Psoas muscle (tissue), 8 donors: ENCODE results near the gene SLX9. TPM values are rescaled to one million over a fixed set of nuclear protein-coding genes. Genes with fewer than 3 reads are reported as not detected.
A peak's percentile ranks its signal among the peaks of the same experiment; 100 is the strongest.

Experiments used
- ATAC-seq, 4 donors: fragments of 200-7000 bp; cut with Tn5 transposase; one replicate each; pipeline ENCODE4 v1.9.1; 2020; ENCODE audit warnings: moderate library complexity in 3 of 4, mild to moderate bottlenecking in 2 of 4
- DNase-seq, 2 donors: peaks; one replicate each; pipeline ENCODE4 v3.0.0-alpha.2; 2020
- H3K27ac ChIP-seq: fragments of 200-600 bp; one replicate; pipeline ENCODE4 v1.8.0; 2022
- H3K27me3 ChIP-seq, 3 donors: fragments of 200-600 bp in 1 of 3; one replicate each; pipeline versions ENCODE4 v1.6.1 to v1.8.0; 2013 to 2022; ENCODE audit warnings: low read length in 2 of 3, mild to moderate bottlenecking in 2 of 3, moderate library complexity in 1 of 3; ENCODE audit not compliant: insufficient read depth in 3 of 3
- H3K36me3 ChIP-seq, 2 donors: fragments of 200-600 bp in 1 of 2; one replicate each; pipeline versions ENCODE4 v1.6.1 to v1.8.0; 2013 to 2022; ENCODE audit warnings: low read depth in 1 of 2, mild to moderate bottlenecking in 1 of 2, moderate library complexity in 1 of 2; ENCODE audit not compliant: insufficient read depth in 1 of 2
- H3K4me1 ChIP-seq: fragments of 200-600 bp; one replicate; pipeline ENCODE4 v1.8.0; 2022
- H3K4me3 ChIP-seq: fragments of 200-600 bp; one replicate; pipeline ENCODE4 v1.8.0; 2022; ENCODE audit warnings: mild to moderate bottlenecking
- H3K9me3 ChIP-seq: fragments of 200-600 bp; one replicate; pipeline ENCODE4 v1.8.0; 2022
- WGBS, 3 donors: extraction: QIAGEN DNeasy Blood & Tissue Kit; methylation state at CpG; one replicate each; pipeline versions ENCODE4 v1.1.6 to v1.1.7; 2013; 5-methylcytosine and 5-hydroxymethylcytosine counted together
- intact Hi-C, 2 donors: fragments of 100-400 bp; cut with DNase I; formaldehyde crosslinking; loops; one replicate each; pipeline versions ENCODE4 v1.11.0 to v1.14.2; 2022
- polyA plus RNA-seq, 3 donors: library from polyadenylated mRNA; stranded (reverse); fragments of 200-250 nt; gene quantifications; one replicate each; pipeline ENCODE4 v1.2.3, GENCODE V29; 2013
- total RNA-seq, 4 donors: library from RNA; stranded (reverse); fragmentation: NEBNext Ultra II Directional in 2 of 4; extraction: Animal tissue kit (Norgen Biotek cat#: 25700) in 2 of 4; gene quantifications; one replicate each; pipeline versions ENCODE4 v1.2.1 to v1.2.4, GENCODE V29; 2021 to 2023
- TF ChIP-seq, protein P1 (sequence below): fragments of 200-600 bp; IDR thresholded peaks from one replicate; pipeline ENCODE4 v1.8.0; 2022; ENCODE audit warnings: antibody characterized with exemption
- donor health status: healthy with polysubstance abuse.
- donor health status: DM: no; HTN: no; CAD: no; lungs with moderate emphysema.
- donor health status: Bipolar disorder and iron deficiency.
- donor health status: healthy.
- donor health status: DM: yes; HTN: yes; CAD: no.
- donor health status: DM: no; HTN: no; CAD: no.
- donor health status: DM: no; HTN: no; CAD: no.
- donor health status: DM: yes; HTN: yes; CAD: no.

The SLX9 gene
- total and polyA plus RNA-seq, 7 donors, result 20.2 to 69.2 (median 30.1) TPM

- ATAC-seq (peak; percentile 25 to 43 (median 30)), DNase-seq (peak; percentile 27 to 49)
- H3K27ac ChIP-seq, result peak overlapping the region; percentile 23
- H3K4me1 ChIP-seq, result peaks cover 15% of the 10 kb centered on the region
- WGBS, 3 donors, result 85 to 87% (median 86%) methylated on average over 10 of the region's 10 CpGs
- no peaks in the 10 kb centered on the region for H3K36me3 ChIP-seq
- TF ChIP-seq, protein P1, sequence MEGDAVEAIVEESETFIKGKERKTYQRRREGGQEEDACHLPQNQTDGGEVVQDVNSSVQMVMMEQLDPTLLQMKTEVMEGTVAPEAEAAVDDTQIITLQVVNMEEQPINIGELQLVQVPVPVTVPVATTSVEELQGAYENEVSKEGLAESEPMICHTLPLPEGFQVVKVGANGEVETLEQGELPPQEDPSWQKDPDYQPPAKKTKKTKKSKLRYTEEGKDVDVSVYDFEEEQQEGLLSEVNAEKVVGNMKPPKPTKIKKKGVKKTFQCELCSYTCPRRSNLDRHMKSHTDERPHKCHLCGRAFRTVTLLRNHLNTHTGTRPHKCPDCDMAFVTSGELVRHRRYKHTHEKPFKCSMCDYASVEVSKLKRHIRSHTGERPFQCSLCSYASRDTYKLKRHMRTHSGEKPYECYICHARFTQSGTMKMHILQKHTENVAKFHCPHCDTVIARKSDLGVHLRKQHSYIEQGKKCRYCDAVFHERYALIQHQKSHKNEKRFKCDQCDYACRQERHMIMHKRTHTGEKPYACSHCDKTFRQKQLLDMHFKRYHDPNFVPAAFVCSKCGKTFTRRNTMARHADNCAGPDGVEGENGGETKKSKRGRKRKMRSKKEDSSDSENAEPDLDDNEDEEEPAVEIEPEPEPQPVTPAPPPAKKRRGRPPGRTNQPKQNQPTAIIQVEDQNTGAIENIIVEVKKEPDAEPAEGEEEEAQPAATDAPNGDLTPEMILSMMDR, result no peak
- H3K4me3 ChIP-seq, result no peak overlapping the region
- no peaks in the 10 kb centered on the region for H3K27me3 ChIP-seq
- intact Hi-C loops, result no loop called here
- H3K9me3 ChIP-seq, result no peaks in the 10 kb centered on the region
Observed at GRCh38 chr21:45012662-45013259, 72.9 kb downstream of the SLX9 start.

GRCh38 chr21:45013260-45013841, 73.5 kb downstream of the SLX9 start:
- H3K27ac ChIP-seq, result no peak overlapping the region
- peaks cover 0 to under 1% (median 0%) of the 10 kb centered on the region in 3 donors for H3K27me3 ChIP-seq
- 89 to 90% (median 90%) methylated on average over 18 to 19 of the region's 19 CpGs for WGBS, 3 donors
- TF ChIP-seq, protein P1, result no peak
- H3K9me3 ChIP-seq, result no peaks in the 10 kb centered on the region
- no peak overlapping the region for H3K4me3 ChIP-seq
- DNase-seq, result peak in 1 of 2 donors; percentile 12
- H3K4me1 ChIP-seq, result peaks cover 15% of the 10 kb centered on the region
- intact Hi-C loops, result no loop called here
- H3K36me3 ChIP-seq, result no peaks in the 10 kb centered on the region
- peak in 1 of 4 donors; percentile 3 for ATAC-seq

DNA sequence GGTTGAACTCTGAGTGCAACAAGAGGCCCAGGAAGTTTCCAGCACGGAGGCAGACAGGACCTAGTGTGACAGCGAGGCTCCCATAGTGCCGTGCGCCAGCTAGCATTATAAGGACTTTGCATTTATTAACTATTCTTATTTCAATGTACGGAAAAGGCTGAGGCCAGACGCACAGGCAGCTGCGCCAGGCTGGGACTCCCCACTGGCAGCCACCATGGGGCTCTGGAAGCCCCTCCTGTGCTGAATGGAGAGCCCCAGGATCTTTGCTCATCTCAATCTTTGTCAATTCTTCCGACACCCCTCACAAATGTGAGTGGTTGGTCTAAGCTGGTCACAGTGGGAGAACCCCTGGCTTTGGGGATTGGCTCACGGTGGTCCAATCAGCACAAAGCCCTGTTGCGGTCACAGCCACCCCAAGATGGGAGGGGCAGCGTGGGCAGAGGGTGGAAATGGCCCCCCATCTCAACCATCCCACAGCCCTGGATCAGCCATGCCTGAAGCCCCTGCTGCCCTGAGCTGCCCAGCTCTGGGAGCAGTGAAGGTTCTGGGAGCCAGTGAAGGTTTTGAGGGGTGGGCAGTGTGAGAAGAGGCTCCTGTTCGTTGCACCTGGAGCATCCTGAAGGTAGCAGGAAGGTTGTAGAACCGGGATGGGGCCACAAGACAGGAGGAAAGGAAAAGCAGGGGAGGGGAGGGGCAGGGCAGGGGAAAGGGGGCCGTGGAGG, 75.1 kb downstream of the SLX9 start:
- H3K27ac ChIP-seq, result no peak overlapping the region
- no peak overlapping the region for H3K4me3 ChIP-seq
- H3K27me3 ChIP-seq, result peaks cover 0 to 2% (median 0%) of the 10 kb centered on the region in 3 donors
- intact Hi-C loops, result no loop called here
- H3K36me3 ChIP-seq, result no peaks in the 10 kb centered on the region
- DNase-seq (no peak), ATAC-seq (no peak)
- WGBS, 3 donors, result 93 to 97% (median 95%) methylated on average over 14 of the region's 14 CpGs
- H3K9me3 ChIP-seq, result no peaks in the 10 kb centered on the region
- H3K4me1 ChIP-seq, result peaks cover 15% of the 10 kb centered on the region
- TF ChIP-seq, protein P1, result no peak

DNA sequence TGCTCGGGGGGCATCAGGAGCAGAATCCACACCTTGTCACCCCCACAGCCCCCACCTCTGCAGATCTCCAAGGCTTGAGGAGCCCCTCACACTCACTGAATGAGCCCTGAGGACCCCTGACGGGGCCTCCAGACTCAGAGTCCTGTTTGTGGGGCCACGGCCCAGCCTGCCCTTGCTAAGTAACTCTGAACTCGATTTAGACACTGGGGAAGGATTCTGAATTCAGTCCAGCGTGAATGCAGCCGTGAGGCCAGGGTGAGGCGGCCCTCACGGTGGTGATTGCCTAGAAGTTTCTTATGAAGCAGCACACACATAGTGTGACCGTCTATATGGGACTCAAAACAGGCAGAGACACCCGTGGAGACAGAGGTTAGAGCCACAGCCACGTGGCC, 75.6 kb downstream of the SLX9 start:
- peaks cover 15% of the 10 kb centered on the region for H3K4me1 ChIP-seq
- intact Hi-C loops, result no loop called here
- peak in 1 of 2 donors; percentile 38 for DNase-seq

More for the DNA sequence above, 75.6 kb downstream of the SLX9 start:
- WGBS, 3 donors, result 68 to 87% (median 73%) methylated on average over 10 to 11 of the region's 11 CpGs
- ATAC-seq, result no peak
- H3K27ac ChIP-seq, result no peak overlapping the region
- no peaks in the 10 kb centered on the region for H3K36me3 ChIP-seq
- TF ChIP-seq, protein P1, result no peak
- H3K27me3 ChIP-seq, result peaks cover 0 to 2% (median 0%) of the 10 kb centered on the region in 3 donors
- no peaks in the 10 kb centered on the region for H3K9me3 ChIP-seq
- no peak overlapping the region for H3K4me3 ChIP-seq
